Subcutaneous preadipocyte (primary cell): ENCODE results near the gene DNAAF9. TPM values are rescaled to one million over a fixed set of nuclear protein-coding genes. Genes with fewer than 3 reads are reported as not detected.

Experiments used
- small RNA-seq: library from RNA; depleted of rRNA; stranded (forward); fragments of <200 nt; gene quantifications from one replicate; pipeline ENCODE3, GENCODE V24; 2012
- total RNA-seq: library from RNA; depleted of rRNA; stranded (reverse); fragments of >200 nt; gene quantifications from 2 replicates; pipeline ENCODE4 v1.2.3, GENCODE V29; 2012

The DNAAF9 gene
- total RNA-seq: 10.7 and 11.5 TPM in 2 replicates

GRCh38 chr20:3407040-3407770 is at the start of gene DNAAF9:
Gene DNAAF9, minus strand, starts transcription at chr20:3407669. Its CDS starts 112 bp downstream, at chr20:3407557.

Small RNA genes lying within 50 kb of the gene (small RNA-seq; reads per million reads assigned to genes)
- gene RF00012 (not detected), gene RNU6-1019P (not detected)

Other genes starting within 250 kb of the DNAAF9 start
- gene FASTKD5, start 247.8 kb downstream of the DNAAF9 start, total RNA-seq: 8.8 and 13.9 TPM in 2 replicates
- 4.0 and 4.3 TPM in 2 replicates for gene UBOX5, start 247.8 kb downstream of the DNAAF9 start, total RNA-seq
- 2.5 and 2.6 TPM in 2 replicates for gene LZTS3, start 234.1 kb downstream of the DNAAF9 start, total RNA-seq
- 18.2 and 18.4 TPM in 2 replicates for gene DDRGK1, start 203.0 kb downstream of the DNAAF9 start, total RNA-seq
- gene ITPA, start 198.2 kb downstream of the DNAAF9 start, total RNA-seq: 29.0 and 36.9 TPM in 2 replicates
- 0.37 and 1.6 TPM in 2 replicates for gene SLC4A11, start 168.5 kb downstream of the DNAAF9 start, total RNA-seq
- 31.2 and 33.6 TPM in 2 replicates for gene ATRN, start 63.3 kb upstream of the DNAAF9 start, total RNA-seq